Erythroblast (primary cell): ENCODE results near the gene BMERB1.

Source experiments
- GATA1 ChIP-seq: IDR thresholded peaks from 2 replicates; pipeline ENCODE4 v1.6.1; 2011; ENCODE audit warnings: low read depth, mild to moderate bottlenecking, control low read depth, low read length, moderate library complexity
- POLR2A ChIP-seq: IDR thresholded peaks from 2 replicates; pipeline ENCODE4 v1.6.1; 2011; ENCODE audit warnings: mild to moderate bottlenecking, low read length

GRCh38 chr16:15439521-15439920 lies 5.1 kb downstream of the BMERB1 start:
- no peak for TF ChIP-seq POLR2A
- TF ChIP-seq GATA1 = no peak
